ENCODE data around the gene FLT4. TPM values are rescaled to one million over a fixed set of nuclear protein-coding genes. Genes with fewer than 3 reads are reported as not detected.

The FLT4 gene
- total and polyA plus RNA-seq, 7 donors = 0.23 to 16.9 (median 6.2) TPM

DNA sequence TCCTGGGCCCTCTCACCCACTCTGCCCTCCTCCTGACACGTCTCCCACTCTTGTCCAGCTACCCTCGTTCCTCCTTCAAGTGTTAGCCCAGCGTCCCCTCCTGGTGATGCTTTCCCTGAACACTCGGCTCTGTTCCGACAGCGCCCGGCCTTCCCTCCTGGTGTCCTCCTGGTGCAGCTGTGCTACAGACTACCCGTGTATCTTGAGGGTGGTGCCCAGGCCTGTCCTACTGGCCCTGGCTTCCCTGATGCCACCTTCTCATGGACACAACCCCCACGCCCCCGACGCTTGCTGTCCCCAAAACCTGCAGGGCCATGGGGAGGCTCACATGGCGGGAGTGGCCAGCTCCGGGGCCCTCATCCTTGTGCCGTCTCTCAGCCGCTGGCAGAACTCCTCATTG lies 36.7 kb downstream of the FLT4 start:
- TF ChIP-seq POLR2A (IDR thresholded peaks at IDR 0.05) (no peak), CTCF (IDR thresholded peaks at IDR 0.05) (no peak), EP300 (IDR thresholded peaks at IDR 0.05) (no peak), POLR2AphosphoS5 (IDR thresholded peaks at IDR 0.05) (no peak)
- Histone ChIP-seq H3K27ac (no peak overlapping the region), H3K27me3 (peaks cover 0 to 6% (median 0%) of the 10 kb centered on the region in 3 donors), H3K4me3 (no peak overlapping the region), H3K9me3 (no peaks in the 10 kb centered on the region), H3K36me3 (no peaks in the 10 kb centered on the region), H3K4me1 (no peaks in the 10 kb centered on the region)
- DNase-seq = no peak
- intact Hi-C loops (cut with DNase I) = no loop called here
- WGBS, 2 donors = 73 to 86% methylated on average over 15 of the region's 15 CpGs

- DNase-seq = no peak
- Histone ChIP-seq H3K9me3 (no peaks in the 10 kb centered on the region), H3K4me1 (no peaks in the 10 kb centered on the region), H3K27me3 (no peaks in the 10 kb centered on the region), H3K27ac (no peak overlapping the region), H3K36me3 (no peaks in the 10 kb centered on the region), H3K4me3 (no peak overlapping the region)
- 67 to 86% methylated on average over 30 of the region's 30 CpGs for WGBS, 2 donors
- TF ChIP-seq POLR2A (IDR thresholded peaks at IDR 0.05) (no peak), CTCF (IDR thresholded peaks at IDR 0.05) (no peak), POLR2AphosphoS5 (IDR thresholded peaks at IDR 0.05) (no peak), EP300 (IDR thresholded peaks at IDR 0.05) (no peak)
- intact Hi-C loops (cut with DNase I) = no loop called here
Observed at GRCh38 chr5:180611140-180611850, 38.1 kb downstream of the FLT4 start.

DNA sequence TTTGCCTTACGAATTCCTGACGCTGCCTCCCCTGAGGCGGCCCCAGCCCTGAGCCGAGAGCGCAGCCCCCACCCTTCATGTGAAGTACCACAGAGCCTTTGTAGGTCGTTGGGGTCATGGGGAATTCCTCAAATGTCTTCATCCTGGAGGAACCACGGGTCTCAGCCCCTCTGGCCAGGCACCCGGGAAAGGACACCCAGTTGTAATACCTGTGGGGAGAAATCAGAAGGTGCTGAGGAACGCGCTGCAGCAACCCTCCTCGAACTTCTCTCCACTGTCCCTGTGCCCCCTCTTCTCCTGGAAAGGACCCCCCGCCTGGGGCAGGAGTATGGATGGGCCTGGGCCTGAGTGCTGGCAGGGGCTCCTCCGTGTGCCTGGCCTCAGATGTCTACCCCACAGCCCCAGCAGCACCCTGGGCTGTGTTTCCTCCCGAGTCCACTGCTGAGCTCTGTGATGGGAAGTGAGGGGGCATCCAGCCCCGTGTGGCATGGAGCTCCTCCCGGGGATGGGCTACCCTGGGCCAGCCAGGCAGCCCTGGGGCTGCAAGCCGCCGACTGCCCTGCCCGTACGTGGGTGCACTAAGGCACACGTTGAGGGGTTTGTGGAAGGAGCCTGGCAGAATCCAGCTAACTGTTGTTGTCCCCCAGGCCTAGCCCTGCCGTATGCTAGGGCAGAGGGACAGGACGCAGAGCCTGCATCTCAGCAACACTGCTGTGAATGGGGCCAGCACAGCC lies 39.4 kb downstream of the FLT4 start:
- TF ChIP-seq CTCF (IDR thresholded peaks at IDR 0.05) (no peak), POLR2A (IDR thresholded peaks at IDR 0.05) (no peak), EP300 (IDR thresholded peaks at IDR 0.05) (no peak), POLR2AphosphoS5 (IDR thresholded peaks at IDR 0.05) (no peak)
- no peaks in the 10 kb centered on the region for H3K27me3 ChIP-seq
- H3K9me3 ChIP-seq = no peaks in the 10 kb centered on the region
- no peaks in the 10 kb centered on the region for H3K4me1 ChIP-seq
- intact Hi-C loops (cut with DNase I) = no loop called here
- H3K27ac ChIP-seq = no peak overlapping the region
- DNase-seq = no peak
- no peaks in the 10 kb centered on the region for H3K36me3 ChIP-seq
- H3K4me3 ChIP-seq = no peak overlapping the region
- 78 to 79% methylated on average over 23 of the region's 23 CpGs for WGBS, 2 donors

DNA sequence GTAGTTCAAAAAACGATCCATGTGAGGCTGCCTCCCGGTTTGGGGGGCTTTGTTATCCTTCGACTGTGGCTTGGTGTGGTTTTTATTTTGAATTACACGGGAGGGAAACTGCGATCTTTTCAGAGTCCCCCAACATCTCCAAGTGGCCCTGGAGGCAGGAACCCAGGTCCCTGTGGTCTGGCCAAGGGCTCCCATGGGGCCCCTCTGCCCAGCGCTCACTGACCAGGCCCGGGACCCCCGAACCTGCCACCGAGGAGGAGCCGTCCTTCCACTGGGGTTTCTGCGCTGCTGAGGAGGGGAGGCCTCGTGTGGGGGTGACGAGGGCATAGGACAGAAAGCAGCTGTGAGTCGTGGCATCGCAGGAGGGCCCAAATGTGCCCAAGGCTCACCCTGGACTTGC lies 40.0 kb downstream of the FLT4 start:
- no peak for TF ChIP-seq POLR2A (IDR thresholded peaks at IDR 0.05)
- TF ChIP-seq POLR2AphosphoS5 (IDR thresholded peaks at IDR 0.05) = no peak
- TF ChIP-seq EP300 (IDR thresholded peaks at IDR 0.05) = no peak
- no peak for TF ChIP-seq CTCF (IDR thresholded peaks at IDR 0.05)
- Histone ChIP-seq H3K4me1 (no peaks in the 10 kb centered on the region), H3K27me3 (no peaks in the 10 kb centered on the region), H3K36me3 (no peaks in the 10 kb centered on the region), H3K27ac (no peak overlapping the region), H3K4me3 (no peak overlapping the region), H3K9me3 (no peaks in the 10 kb centered on the region)
- WGBS, 2 donors = 84 to 85% methylated on average over 15 of the region's 15 CpGs
- no peak for DNase-seq
- intact Hi-C loops (cut with DNase I) = no loop called here

Measured in sigmoid colon (tissue), 7 donors.